Measurements from ENCODE around the gene HS6ST3.
"Not testable (repeated sequence)": the region's sequence is repeated elsewhere in the genome, so short reads cannot be mapped to it uniquely, and the experiment has no call there.

- TF ChIP-seq CTCF (conservative IDR thresholded peaks at IDR 0.05 in 1 of 2, IDR thresholded peaks at IDR 0.05 in 1 of 2; ENCODE audit: extremely low read depth in 1 of 2, insufficient read depth in 1 of 2, low read depth in 1 of 2, low read length in 2 of 2); EZH2 (IDR thresholded peaks at IDR 0.05; ENCODE audit: borderline replicate concordance, low read length): not testable (repeated sequence)
These were observed 18.2 kb downstream of the HS6ST3 start for GRCh38 chr13:96108072-96108471.
